Cardiac muscle cell (in vitro differentiated cells and primary cell): ENCODE measurements around the gene UNC79. TPM values are rescaled to one million over a fixed set of nuclear protein-coding genes. Genes with fewer than 3 reads are reported as not detected.

Experiments
- DNase-seq, 2 donors: peaks; one replicate each; pipeline versions ENCODE4 v3.0.0 to v3.0.0-alpha.2; 2010 to 2017; ENCODE audit warnings: low read depth in 1 of 2, low spot score in 1 of 2
- H3K27ac ChIP-seq: fragments of 200-600 bp; sonication (generic); 2 replicates; pipeline ENCODE4 v1.5.1; 2016
- H3K27me3 ChIP-seq: fragments of 200-600 bp; sonication (generic); 2 replicates; pipeline ENCODE4 v1.6.0; 2016; ENCODE audit warnings: control low read depth
- H3K36me3 ChIP-seq: fragments of 200-600 bp; sonication (generic); 2 replicates; pipeline ENCODE4 v1.5.1; 2016; ENCODE audit warnings: control low read depth
- H3K4me1 ChIP-seq: fragments of 200-600 bp; sonication (generic); 2 replicates; pipeline ENCODE4 v1.8.1; 2017; ENCODE audit warnings: low read depth, mild to moderate bottlenecking, mixed run types
- H3K4me3 ChIP-seq: fragments of 200-600 bp; sonication (generic); 2 replicates; pipeline ENCODE4 v1.5.1; 2016; ENCODE audit warnings: mild to moderate bottlenecking
- H3K9me3 ChIP-seq: fragments of 200-600 bp; sonication (generic); 2 replicates; pipeline ENCODE4 v1.5.1; 2017; ENCODE audit warnings: low read depth, mild to moderate bottlenecking, control low read depth
- polyA plus RNA-seq: library from polyadenylated mRNA; unstranded; fragments of >200 nt; fragmentation: Nextera tagmentation; extraction: Ambion mirVana; gene quantifications from 2 replicates; pipeline ENCODE4 v1.2.1, GENCODE V29; 2016
- total RNA-seq: library from RNA; depleted of rRNA; stranded (reverse); fragments of >200 nt; gene quantifications from 2 replicates; pipeline ENCODE4 v1.2.3, GENCODE V29; 2016
- TF ChIP-seq, protein P1 (sequence below): IDR thresholded peaks from 2 replicates; pipeline ENCODE4 v1.5.1; 2012; ENCODE audit warnings: low read depth, mild to moderate bottlenecking, low read length

Gene UNC79
- total and polyA plus RNA-seq, 2 experiments from 2014 or later = 1.5 to 6.5 TPM

DNA sequence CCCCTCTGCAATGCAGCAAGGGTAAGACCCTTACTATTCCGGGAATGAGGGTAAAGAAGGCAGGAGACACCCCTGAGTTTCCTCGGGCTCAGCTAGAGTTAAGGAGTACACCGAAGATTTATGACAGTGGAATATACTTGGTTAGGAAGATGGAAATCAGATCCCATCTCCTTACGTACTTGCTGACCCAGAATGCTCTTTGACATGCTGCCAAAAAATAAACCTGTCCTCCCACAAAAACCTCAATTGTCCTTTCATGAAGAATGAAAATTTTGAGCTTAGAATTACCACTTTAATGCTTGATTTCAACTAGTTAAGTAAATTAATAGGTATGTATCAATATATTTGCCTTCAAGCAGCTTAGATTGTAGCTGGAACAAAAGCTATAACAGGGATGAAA lies 258.1 kb downstream of the UNC79 start:
- Histone ChIP-seq H3K27ac (no peak overlapping the region), H3K9me3 (no peaks in the 10 kb centered on the region), H3K27me3 (no peaks in the 10 kb centered on the region), H3K4me1 (no peaks in the 10 kb centered on the region), H3K36me3 (no peaks in the 10 kb centered on the region), H3K4me3 (no peak overlapping the region)
- TF ChIP-seq, protein P1, sequence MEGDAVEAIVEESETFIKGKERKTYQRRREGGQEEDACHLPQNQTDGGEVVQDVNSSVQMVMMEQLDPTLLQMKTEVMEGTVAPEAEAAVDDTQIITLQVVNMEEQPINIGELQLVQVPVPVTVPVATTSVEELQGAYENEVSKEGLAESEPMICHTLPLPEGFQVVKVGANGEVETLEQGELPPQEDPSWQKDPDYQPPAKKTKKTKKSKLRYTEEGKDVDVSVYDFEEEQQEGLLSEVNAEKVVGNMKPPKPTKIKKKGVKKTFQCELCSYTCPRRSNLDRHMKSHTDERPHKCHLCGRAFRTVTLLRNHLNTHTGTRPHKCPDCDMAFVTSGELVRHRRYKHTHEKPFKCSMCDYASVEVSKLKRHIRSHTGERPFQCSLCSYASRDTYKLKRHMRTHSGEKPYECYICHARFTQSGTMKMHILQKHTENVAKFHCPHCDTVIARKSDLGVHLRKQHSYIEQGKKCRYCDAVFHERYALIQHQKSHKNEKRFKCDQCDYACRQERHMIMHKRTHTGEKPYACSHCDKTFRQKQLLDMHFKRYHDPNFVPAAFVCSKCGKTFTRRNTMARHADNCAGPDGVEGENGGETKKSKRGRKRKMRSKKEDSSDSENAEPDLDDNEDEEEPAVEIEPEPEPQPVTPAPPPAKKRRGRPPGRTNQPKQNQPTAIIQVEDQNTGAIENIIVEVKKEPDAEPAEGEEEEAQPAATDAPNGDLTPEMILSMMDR = no peak
- no peak for DNase-seq

DNA sequence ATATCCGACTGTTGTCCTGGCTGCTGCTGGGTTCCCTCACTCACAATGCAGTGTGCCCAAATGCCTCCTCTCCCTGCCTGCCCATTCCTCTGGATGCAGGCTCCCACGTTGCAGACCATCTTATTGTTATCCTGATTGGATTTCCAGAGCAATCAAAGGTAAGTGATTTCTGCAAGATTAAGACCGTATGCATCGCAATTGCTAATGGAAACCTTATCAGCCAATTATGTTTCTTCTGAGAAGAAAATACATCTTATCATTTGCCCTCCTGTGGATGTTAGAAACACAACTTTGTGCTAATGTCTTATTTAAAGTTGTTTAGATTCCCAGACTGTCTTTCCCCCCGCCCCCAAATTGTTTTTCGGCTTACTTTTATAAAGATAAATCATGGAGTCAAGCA lies 259.4 kb downstream of the UNC79 start:
- no peak overlapping the region for H3K27ac ChIP-seq
- TF ChIP-seq, protein P1 = no peak
- no peaks in the 10 kb centered on the region for H3K27me3 ChIP-seq
- no peaks in the 10 kb centered on the region for H3K9me3 ChIP-seq
- no peaks in the 10 kb centered on the region for H3K4me1 ChIP-seq
- H3K36me3 ChIP-seq = no peaks in the 10 kb centered on the region
- DNase-seq = no peak
- no peak overlapping the region for H3K4me3 ChIP-seq

DNA sequence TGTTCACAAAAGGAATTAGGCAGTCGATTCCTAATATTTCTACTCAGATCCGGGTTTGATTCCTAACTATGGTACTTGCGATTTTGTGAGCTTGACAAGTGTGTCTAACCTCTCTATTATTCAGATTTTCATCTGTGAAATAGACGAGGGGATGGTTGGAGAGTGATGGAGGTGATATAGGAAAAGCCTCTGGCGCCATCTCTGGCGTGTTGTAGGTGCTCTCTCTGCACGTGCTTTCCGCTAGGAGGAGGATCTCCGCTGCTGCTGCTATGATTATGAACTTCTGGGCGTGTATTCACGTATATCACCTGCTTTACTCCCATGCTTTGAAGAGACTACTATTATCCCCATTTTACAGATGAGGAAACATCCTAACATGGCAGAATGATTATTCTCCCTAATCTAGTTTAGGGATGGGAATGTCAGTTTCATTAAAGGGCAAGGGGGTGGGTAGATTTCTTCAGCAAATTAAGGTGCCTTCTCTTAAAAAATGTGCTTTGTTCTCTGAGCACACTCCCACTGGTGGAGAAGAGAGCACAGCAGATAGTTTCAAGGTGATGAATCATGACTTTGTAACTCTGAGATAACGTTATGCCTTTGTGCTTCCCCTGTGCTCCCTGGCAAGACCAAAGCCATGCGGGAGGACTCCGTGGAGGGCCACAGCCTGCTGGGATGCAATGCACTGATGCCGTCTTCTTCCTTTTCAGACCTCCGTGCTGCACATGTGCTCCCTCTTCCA lies 260.5 kb downstream of the UNC79 start:
- TF ChIP-seq, protein P1 = no peak
- no peaks in the 10 kb centered on the region for H3K9me3 ChIP-seq
- H3K36me3 ChIP-seq = no peaks in the 10 kb centered on the region
- no peaks in the 10 kb centered on the region for H3K4me1 ChIP-seq
- no peak overlapping the region for H3K4me3 ChIP-seq
- H3K27me3 ChIP-seq = no peaks in the 10 kb centered on the region
- no peak overlapping the region for H3K27ac ChIP-seq
- no peak for DNase-seq

DNA sequence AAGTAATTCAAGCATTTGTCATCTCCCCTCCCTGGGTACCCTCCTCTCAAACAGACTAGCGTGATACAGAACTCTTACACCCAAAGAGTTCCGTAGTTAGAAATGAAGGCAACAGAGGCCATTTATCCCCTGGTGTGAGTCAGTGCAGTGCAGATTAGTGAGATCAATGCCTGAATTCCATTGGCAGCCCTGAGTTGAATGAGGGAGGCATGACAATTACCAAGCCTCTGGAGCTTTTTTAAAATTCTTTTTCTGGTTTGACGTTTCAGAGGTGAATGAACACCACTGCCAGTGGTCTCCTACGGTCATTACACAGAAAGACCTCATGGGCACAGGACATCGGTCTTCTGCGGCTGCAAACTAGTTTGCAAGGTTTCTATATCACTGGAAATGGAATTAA lies 263.2 kb downstream of the UNC79 start:
- H3K4me1 ChIP-seq = no peaks in the 10 kb centered on the region
- no peaks in the 10 kb centered on the region for H3K27me3 ChIP-seq
- H3K36me3 ChIP-seq = no peaks in the 10 kb centered on the region
- no peaks in the 10 kb centered on the region for H3K9me3 ChIP-seq
- H3K27ac ChIP-seq = no peak overlapping the region
- H3K4me3 ChIP-seq = no peak overlapping the region
- no peak for DNase-seq
- TF ChIP-seq, protein P1 = no peak

DNA sequence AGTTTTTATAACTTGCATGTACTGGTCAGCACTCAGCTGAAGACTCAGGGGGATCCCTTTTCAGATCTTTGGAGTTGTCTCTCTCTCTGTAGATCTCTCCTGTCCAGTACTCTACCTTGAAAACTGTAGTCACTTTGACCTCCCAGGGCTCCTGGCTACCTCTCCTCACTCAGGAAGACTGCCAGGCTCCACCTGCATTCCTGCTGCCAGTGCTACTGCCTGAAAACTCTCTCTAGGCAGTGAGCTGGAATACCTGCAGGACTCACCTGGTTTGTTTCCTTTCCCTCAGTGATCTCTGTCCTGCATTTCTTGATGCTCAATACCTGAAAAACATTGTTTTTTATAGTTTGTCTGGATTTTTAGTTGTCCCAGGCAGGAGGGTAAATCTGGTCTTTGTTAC lies 270.2 kb downstream of the UNC79 start:
- DNase-seq = no peak
- Histone ChIP-seq H3K36me3 (no peaks in the 10 kb centered on the region), H3K4me3 (no peak overlapping the region), H3K4me1 (no peaks in the 10 kb centered on the region), H3K9me3 (no peaks in the 10 kb centered on the region), H3K27me3 (no peaks in the 10 kb centered on the region), H3K27ac (no peak overlapping the region)
- TF ChIP-seq, protein P1 = no peak
